IMR-90 (cell line): ENCODE data around the gene ZSCAN31. TPM values are rescaled to one million over a fixed set of nuclear protein-coding genes. Genes with fewer than 3 reads are reported as not detected.

Source experiments
- ATAC-seq: fragments of 200-7000 bp; cut with Tn5 transposase; 2 replicates; pipeline ENCODE4 v1.9.1; 2020; ENCODE audit warnings: low read depth, mild to moderate bottlenecking, moderate library complexity
- BruUV-seq: library from RNA; stranded (reverse); fragments of 400-500 nt; replicated peaks from 2 replicates; lab custom pipeline; 2021; lab: Mats Ljungman, UMichigan
- CTCF ChIA-PET: fragments of 300-600 bp; formaldehyde crosslinking; extraction: SDS; loops from one replicate; lab custom pipeline; 2021; ENCODE audit warnings: antibody characterized with exemption; lab: Yijun Ruan, JAX
- POLR2A ChIA-PET: fragments of 300-600 bp; sonication (Branson Sonifier 250); formaldehyde crosslinking; loops from one replicate; lab custom pipeline; 2022; ENCODE audit warnings: antibody characterized with exemption; ENCODE audit not compliant: unreplicated experiment; lab: Charles Lee
- DNase-seq: peaks from one replicate; pipeline ENCODE4 v3.0.0; 2013
- H2AFZ ChIP-seq: replicated peaks from 2 replicates; pipeline ENCODE3; 2013; ENCODE audit warnings: low read length, mild to moderate bottlenecking; ENCODE audit not compliant: poor library complexity
- H2AK5ac ChIP-seq: 2 replicates; pipeline ENCODE4 v1.6.1; 2013; ENCODE audit warnings: low read depth, low read length, inconsistent platforms
- H2AK9ac ChIP-seq: replicated peaks from 2 replicates; pipeline ENCODE3; 2013; ENCODE audit warnings: mild to moderate bottlenecking, low read depth, low read length, moderate library complexity; ENCODE audit not compliant: poor library complexity
- H2BK120ac ChIP-seq: 2 replicates; pipeline ENCODE4 v1.6.1; 2013; ENCODE audit warnings: low read depth, low read length, inconsistent platforms
- H2BK15ac ChIP-seq: 3 replicates; pipeline ENCODE4 v1.6.1; 2013; ENCODE audit warnings: low read depth, low read length, inconsistent platforms
- H2BK20ac ChIP-seq: 2 replicates; pipeline ENCODE4 v1.6.1; 2013; ENCODE audit warnings: low read depth, mild to moderate bottlenecking, inconsistent platforms, low read length, moderate library complexity
- H2BK5ac ChIP-seq: 2 replicates; pipeline ENCODE4 v1.6.1; 2013; ENCODE audit warnings: mild to moderate bottlenecking, low read depth, low read length, inconsistent platforms; ENCODE audit not compliant: poor library complexity, severe bottlenecking
- H3K14ac ChIP-seq: replicated peaks from 2 replicates; pipeline ENCODE4 v1.6.1; 2013; ENCODE audit warnings: low read depth, low read length, inconsistent platforms
- H3K18ac ChIP-seq: 2 replicates; pipeline ENCODE4 v1.6.1; 2013; ENCODE audit warnings: low read depth, low read length, control low read depth
- H3K23ac ChIP-seq: 2 replicates; pipeline ENCODE4 v1.6.1; 2013; ENCODE audit warnings: low read depth, low read length, inconsistent platforms
- H3K27ac ChIP-seq: 2 replicates; pipeline ENCODE4 v1.5.1; 2013; ENCODE audit warnings: mild to moderate bottlenecking, control low read depth, low read length; ENCODE audit not compliant: insufficient read depth
- H3K27me3 ChIP-seq: 2 replicates; pipeline ENCODE4 v1.6.1; 2013; ENCODE audit warnings: low read length; ENCODE audit not compliant: control insufficient read depth, insufficient read depth
- H3K36me3 ChIP-seq: 2 replicates; pipeline ENCODE4 v1.6.1; 2013; ENCODE audit warnings: low read length, mixed read lengths; ENCODE audit not compliant: control insufficient read depth, insufficient read depth
- H3K4ac ChIP-seq: 2 replicates; pipeline ENCODE4 v1.6.1; 2013; ENCODE audit warnings: low read depth, low read length, inconsistent platforms
- H3K4me1 ChIP-seq: 2 replicates; pipeline ENCODE4 v1.6.1; 2013; ENCODE audit warnings: low read length, mixed read lengths; ENCODE audit not compliant: control insufficient read depth, insufficient read depth
- H3K4me2 ChIP-seq: 2 replicates; pipeline ENCODE4 v1.6.1; 2013; ENCODE audit warnings: low read depth, mild to moderate bottlenecking, control low read depth, low read length, moderate library complexity
- H3K4me3 ChIP-seq: 2 replicates; pipeline ENCODE4 v1.5.1; 2013; ENCODE audit warnings: low read depth, mild to moderate bottlenecking, control low read depth, low read length, moderate library complexity; ENCODE audit not compliant: insufficient read depth
- H3K56ac ChIP-seq: 2 replicates; pipeline ENCODE4 v1.6.1; 2013; ENCODE audit warnings: low read length, inconsistent platforms; ENCODE audit not compliant: insufficient read depth; ENCODE audit errors: extremely low read depth
- H3K79me1 ChIP-seq, 2 experiments: 2 replicates each; pipeline ENCODE4 v1.6.1; 2013; ENCODE audit warnings: low read length in 2 of 2, inconsistent platforms in 1 of 2, low read depth in 1 of 2
- H3K9ac ChIP-seq: 2 replicates; pipeline ENCODE4 v1.6.1; 2013; ENCODE audit warnings: low read depth, low read length, control low read depth
- H3K9me1 ChIP-seq: 2 replicates; pipeline ENCODE4 v1.6.1; 2013; ENCODE audit warnings: low read length, inconsistent platforms; ENCODE audit not compliant: insufficient read depth
- H3K9me3 ChIP-seq: 2 replicates; pipeline ENCODE4 v1.6.1; 2013; ENCODE audit warnings: low read length; ENCODE audit not compliant: control insufficient read depth, insufficient read depth
- H4K20me1 ChIP-seq: 2 replicates; pipeline ENCODE4 v1.6.1; 2013; ENCODE audit warnings: low read length, inconsistent platforms; ENCODE audit not compliant: insufficient read depth
- H4K5ac ChIP-seq: 2 replicates; pipeline ENCODE4 v1.6.1; 2013; ENCODE audit warnings: mild to moderate bottlenecking, low read depth, low read length, control low read depth
- H4K8ac ChIP-seq, 2 experiments: 2 replicates each; pipeline ENCODE4 v1.6.1; 2013; ENCODE audit warnings: low read depth in 2 of 2, low read length in 2 of 2, control low read depth in 1 of 2, inconsistent platforms in 1 of 2
- H4K91ac ChIP-seq: 2 replicates; pipeline ENCODE4 v1.6.1; 2013; ENCODE audit warnings: low read depth, low read length, inconsistent platforms; ENCODE audit not compliant: insufficient read depth
- BHLHE40 ChIP-seq: fragments of 150-350 bp; IDR thresholded peaks from 2 replicates; pipeline ENCODE4 v1.6.1; 2016; ENCODE audit warnings: mild to moderate bottlenecking, low read depth, low read length
- CEBPB ChIP-seq: IDR thresholded peaks from 2 replicates; pipeline ENCODE4 v1.6.1; 2012; ENCODE audit warnings: low read depth, low read length, improper control_type of control experiment
- CHD1 ChIP-seq: IDR thresholded peaks from 2 replicates; pipeline ENCODE4 v1.6.1; 2012; ENCODE audit warnings: low read depth, low read length, improper control_type of control experiment
- CTCF ChIP-seq: conservative IDR thresholded peaks from 2 replicates; pipeline ENCODE4 v1.5.1; 2012; ENCODE audit warnings: mild to moderate bottlenecking, low read depth, low read length, improper control_type of control experiment
- ELK1 ChIP-seq: fragments of 150-350 bp; IDR thresholded peaks from 2 replicates; pipeline ENCODE4 v1.6.1; 2016; ENCODE audit warnings: low read depth, mild to moderate bottlenecking, low read length, moderate library complexity, borderline replicate concordance
- FOS ChIP-seq: fragments of 150-350 bp; IDR thresholded peaks from 2 replicates; pipeline ENCODE4 v1.6.1; 2016; ENCODE audit warnings: low read depth, low read length
- MAZ ChIP-seq: IDR thresholded peaks from 2 replicates; pipeline ENCODE4 v1.6.1; 2012; ENCODE audit warnings: low read depth, mild to moderate bottlenecking, low read length, improper control_type of control experiment, moderate library complexity, borderline replicate concordance
- MXI1 ChIP-seq: IDR thresholded peaks from 2 replicates; pipeline ENCODE4 v1.6.1; 2012; ENCODE audit warnings: low read depth, mild to moderate bottlenecking, low read length, moderate library complexity, borderline replicate concordance
- POLR2A ChIP-seq: IDR thresholded peaks from 2 replicates; pipeline ENCODE4 v1.6.1; 2012; ENCODE audit warnings: mild to moderate bottlenecking, low read depth, low read length
- RAD21 ChIP-seq: IDR thresholded peaks from 2 replicates; pipeline ENCODE4 v1.6.1; 2012; ENCODE audit warnings: low read length, improper control_type of control experiment
- RCOR1 ChIP-seq: IDR thresholded peaks from 2 replicates; pipeline ENCODE4 v1.6.1; 2012; ENCODE audit warnings: mild to moderate bottlenecking, low read length, improper control_type of control experiment; ENCODE audit not compliant: insufficient replicate concordance
- RFX5 ChIP-seq: IDR thresholded peaks from 2 replicates; pipeline ENCODE4 v1.8.0; 2012; ENCODE audit warnings: low read depth, mild to moderate bottlenecking, low read length, moderate library complexity
- SMC3 ChIP-seq: fragments of 150-350 bp; IDR thresholded peaks from 2 replicates; pipeline ENCODE4 v1.6.1; 2016; ENCODE audit warnings: low read depth, mild to moderate bottlenecking, antibody characterized with exemption, low read length, moderate library complexity
- USF2 ChIP-seq: fragments of 150-350 bp; IDR thresholded peaks from 2 replicates; pipeline ENCODE4 v1.6.1; 2017; ENCODE audit warnings: mild to moderate bottlenecking, antibody characterized with exemption, low read length, low read depth
- WGBS, 2 experiments: methylation state at CpG; one replicate each; pipeline versions ENCODE4 v1.1.5 to v1.1.7; 2013; ENCODE audit warnings: missing lambda C conversion rate in 2 of 2; ENCODE audit not compliant: insufficient read length in 1 of 2; ENCODE audit errors: extremely low coverage in 2 of 2; 5-methylcytosine and 5-hydroxymethylcytosine counted together
- dilution Hi-C: fragments of 300-500 bp; cut with HindIII; formaldehyde crosslinking; loops from one replicate; pipeline ENCODE4 v1.14.3; 2018; ENCODE audit warnings: low sequenced_read_pairs; ENCODE audit not compliant: unreplicated experiment
- in situ Hi-C: fragments of 300-500 bp; cut with MboI; formaldehyde crosslinking; loops from 3 replicates; pipeline ENCODE4 v1.14.3; 2019; ENCODE audit warnings: low sequenced_read_pairs, inconsistent platforms, mixed read lengths
- intact Hi-C: fragments of 100-400 bp; cut with micrococcal nuclease; formaldehyde crosslinking; loops from 2 replicates; pipeline ENCODE4 v1.10.0; 2022
- polyA plus RNA-seq, 3 experiments: library from polyadenylated mRNA; depleted of rRNA; stranded (reverse); fragments of >200 nt; gene quantifications; 2 replicates each; pipeline ENCODE4 v1.2.3, GENCODE V29; 2012; ENCODE audit warnings: low replicate concordance in 1 of 3
- total RNA-seq: library from RNA; depleted of rRNA; stranded (reverse); fragments of >200 nt; gene quantifications from 2 replicates; pipeline ENCODE4 v1.2.3, GENCODE V29; 2012

The ZSCAN31 gene
- total and polyA plus RNA-seq, 2 of the 4 experiments (the other 2 are of a cell fraction) = 1.4 to 4.7 TPM

GRCh38 chr6:28349344-28349891, 13.5 kb upstream of the ZSCAN31 start (continued):
- no peak for TF ChIP-seq FOS

- H3K4me1 ChIP-seq = peaks cover 4% of the 10 kb centered on the region
- no peak overlapping the region for H2BK120ac ChIP-seq
- H2AFZ ChIP-seq = no peak overlapping the region
- H3K79me1 ChIP-seq = peaks cover 10 to 18% of the 10 kb centered on the region in 2 experiments; a peak in 3 of 4 replicates
- H4K91ac ChIP-seq = no peak overlapping the region
- no peak overlapping the region for H4K5ac ChIP-seq
- BruUV-seq = no TSS peak
- dilution Hi-C loops (no loop called here), intact Hi-C loops (no loop called here), in situ Hi-C loops (no loop called here)
- H4K20me1 ChIP-seq = no peaks in the 10 kb centered on the region
- no peak overlapping the region for H3K4me3 ChIP-seq
- no peak overlapping the region for H3K18ac ChIP-seq
- no peak overlapping the region for H4K8ac ChIP-seq
- no peak overlapping the region for H3K4me2 ChIP-seq
- no peak overlapping the region for H2BK15ac ChIP-seq
- no peak overlapping the region for H3K4ac ChIP-seq
- no peaks in the 10 kb centered on the region for H3K36me3 ChIP-seq
- no peak overlapping the region for H2BK5ac ChIP-seq
- H2BK20ac ChIP-seq = no peak overlapping the region
- H3K56ac ChIP-seq = no peak overlapping the region
- no peaks in the 10 kb centered on the region for H3K9me3 ChIP-seq
- H3K27me3 ChIP-seq = peaks cover 16% of the 10 kb centered on the region
- POLR2A ChIA-PET = no interaction called here
- peaks cover 2% of the 10 kb centered on the region; the same call in 1 of the 2 replicates for H3K9me1 ChIP-seq
- no CpG with 5 or more reads among the region's 2 CpGs for WGBS, 2 experiments
- no peak overlapping the region for H3K9ac ChIP-seq
- no peak overlapping the region for H3K27ac ChIP-seq
- ATAC-seq (no peak), DNase-seq (no peak)
- H3K14ac ChIP-seq = no peak overlapping the region
- no peak overlapping the region for H2AK9ac ChIP-seq
- CTCF ChIA-PET = interaction anchor here (0.6 kb wide), 1 partner anchor 118 kb away, joined by 3 read pairs; no protein-coding TSS in a partner anchor
- H3K23ac ChIP-seq = no peak overlapping the region
- H2AK5ac ChIP-seq = no peak overlapping the region
- TF ChIP-seq FOS (no peak), POLR2A (no peak), RFX5 (no peak), BHLHE40 (no peak), CEBPB (no peak), MXI1 (no peak), ELK1 (no peak), USF2 (no peak), SMC3 (no peak), MAZ (no peak), RAD21 (no peak), RCOR1 (no peak), CHD1 (no peak), CTCF (no peak)
Measured at GRCh38 chr6:28347119-28347518, 11.2 kb upstream of the ZSCAN31 start.
